GM23248 (cell line): ENCODE results near the gene HS3ST2. TPM values are rescaled to one million over a fixed set of nuclear protein-coding genes. Genes with fewer than 3 reads are reported as not detected.

Experiments
- DNase-seq: peaks from one replicate; pipeline ENCODE4 v3.0.0-alpha.2; 2015
- H2AFZ ChIP-seq: fragments of 200-600 bp; sonication (generic); 2 replicates; pipeline ENCODE4 v1.6.1; 2016; ENCODE audit warnings: antibody characterized with exemption
- H3F3A ChIP-seq: fragments of 200-600 bp; sonication (generic); 2 replicates; pipeline ENCODE4 v1.6.1; 2016; ENCODE audit warnings: mild to moderate bottlenecking, antibody characterized with exemption, mixed run types; ENCODE audit not compliant: insufficient read depth
- H3K27ac ChIP-seq: fragments of 200-600 bp; sonication (generic); 2 replicates; pipeline ENCODE4 v1.5.1; 2016; ENCODE audit warnings: mild to moderate bottlenecking
- H3K27me3 ChIP-seq: fragments of 200-600 bp; sonication (generic); replicated peaks from 2 replicates; pipeline ENCODE4 v1.6.1; 2016; ENCODE audit warnings: mild to moderate bottlenecking; ENCODE audit not compliant: insufficient read depth
- H3K36me3 ChIP-seq: fragments of 200-600 bp; sonication (generic); 2 replicates; pipeline ENCODE4 v1.6.1; 2016; ENCODE audit warnings: low read depth, mild to moderate bottlenecking
- H3K4me1 ChIP-seq: fragments of 200-600 bp; sonication (generic); 2 replicates; pipeline ENCODE4 v1.6.1; 2016; ENCODE audit warnings: mild to moderate bottlenecking; ENCODE audit not compliant: insufficient read depth
- H3K4me2 ChIP-seq: fragments of 200-600 bp; sonication (generic); one replicate; pipeline ENCODE4 v1.6.1; 2016; ENCODE audit warnings: mild to moderate bottlenecking; ENCODE audit not compliant: unreplicated experiment
- H3K4me3 ChIP-seq: fragments of 200-600 bp; sonication (generic); 2 replicates; pipeline ENCODE4 v1.5.1; 2016; ENCODE audit warnings: mild to moderate bottlenecking
- H3K79me2 ChIP-seq: fragments of 200-600 bp; sonication (generic); 2 replicates; pipeline ENCODE4 v1.6.1; 2016; ENCODE audit warnings: mild to moderate bottlenecking; ENCODE audit not compliant: insufficient read depth
- H3K9ac ChIP-seq: fragments of 200-600 bp; sonication (generic); 2 replicates; pipeline ENCODE4 v1.6.1; 2016; ENCODE audit warnings: mild to moderate bottlenecking
- H3K9me2 ChIP-seq: fragments of 200-600 bp; sonication (generic); 2 replicates; pipeline ENCODE4 v1.6.1; 2016; ENCODE audit warnings: mixed run types, mild to moderate bottlenecking, moderate library complexity; ENCODE audit not compliant: insufficient read depth
- H3K9me3 ChIP-seq: fragments of 200-600 bp; sonication (generic); one replicate; pipeline ENCODE4 v1.6.1; 2017; ENCODE audit warnings: low read depth
- H4K20me1 ChIP-seq: fragments of 200-600 bp; sonication (generic); 2 replicates; pipeline ENCODE4 v1.6.0; 2016; ENCODE audit not compliant: insufficient read depth
- EZH2 ChIP-seq: fragments of 200-600 bp; sonication (generic); IDR thresholded peaks from 2 replicates; pipeline ENCODE4 v1.6.1; 2018; ENCODE audit warnings: antibody characterized with exemption, mild to moderate bottlenecking; ENCODE audit not compliant: insufficient read depth, poor library complexity, severe bottlenecking
- EZH2phosphoT487 ChIP-seq: fragments of 200-600 bp; sonication (generic); IDR thresholded peaks from 2 replicates; pipeline ENCODE4 v1.6.1; 2018; ENCODE audit warnings: antibody characterized with exemption, moderate library complexity, mild to moderate bottlenecking, low read depth; ENCODE audit not compliant: insufficient read depth
- WGBS, 2 experiments: methylation state at CpG; one replicate each; pipeline ENCODE4 v1.1.6; 2015 to 2017; ENCODE audit warnings: low lambda C conversion rate in 2 of 2, low coverage in 1 of 2; ENCODE audit errors: missing lambda C conversion rate in 2 of 2; 5-methylcytosine and 5-hydroxymethylcytosine counted together
- in situ Hi-C: fragments of 300-500 bp; cut with MboI; formaldehyde crosslinking; loops from 2 replicates; pipeline ENCODE4 v1.15.0; 2020
- polyA plus RNA-seq: library from polyadenylated mRNA; unstranded; fragments of >200 nt; fragmentation: Nextera tagmentation; extraction: Ambion mirVana; gene quantifications from 2 replicates; pipeline ENCODE4 v1.2.1, GENCODE V29; 2016
- total RNA-seq: library from RNA; depleted of rRNA; stranded (reverse); fragments of >200 nt; shearing (Covaris generic); gene quantifications from 2 replicates; pipeline ENCODE4 v1.2.3, GENCODE V29; 2014

Gene HS3ST2
- total and polyA plus RNA-seq, 2 experiments from 2014 or later, result not detected

DNA sequence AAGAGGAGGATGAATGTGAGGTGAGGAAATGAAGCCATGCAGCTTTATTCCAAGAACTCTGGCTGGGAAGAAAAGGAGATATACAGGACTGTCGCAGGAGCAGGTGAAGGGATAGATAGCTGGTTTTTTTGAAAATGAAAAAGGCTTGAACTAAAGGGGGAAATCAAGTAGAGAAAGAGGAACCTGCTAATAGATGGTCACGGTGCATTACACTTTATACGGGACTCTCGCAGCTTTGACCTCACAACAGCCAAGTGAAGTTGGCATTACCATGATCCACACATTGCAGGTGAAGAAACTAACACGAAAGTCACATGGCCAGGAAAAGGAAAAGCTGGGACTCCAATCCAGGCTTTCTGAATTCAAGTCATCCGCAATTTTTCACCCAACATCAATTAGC lies 86.9 kb downstream of the HS3ST2 start:
- H3K36me3 ChIP-seq, result no peaks in the 10 kb centered on the region
- H3K9ac ChIP-seq, result no peak overlapping the region
- H3F3A ChIP-seq, result no peaks in the 10 kb centered on the region
- no peak overlapping the region for H3K27ac ChIP-seq
- no peak overlapping the region for H3K4me2 ChIP-seq
- H4K20me1 ChIP-seq, result no peaks in the 10 kb centered on the region
- H3K4me3 ChIP-seq, result no peak overlapping the region
- H2AFZ ChIP-seq, result no peak overlapping the region
- no peaks in the 10 kb centered on the region for H3K4me1 ChIP-seq
- H3K79me2 ChIP-seq, result no peaks in the 10 kb centered on the region
- WGBS, 2 experiments, result 74 to 80% methylated on average over 6 of the region's 6 CpGs
- in situ Hi-C loops, result no loop called here
- no peak for TF ChIP-seq EZH2phosphoT487
- TF ChIP-seq EZH2, result no peak
- DNase-seq, result no peak
- H3K27me3 ChIP-seq, result no peaks in the 10 kb centered on the region
- H3K9me2 ChIP-seq, result no peaks in the 10 kb centered on the region
- no peaks in the 10 kb centered on the region for H3K9me3 ChIP-seq

DNA sequence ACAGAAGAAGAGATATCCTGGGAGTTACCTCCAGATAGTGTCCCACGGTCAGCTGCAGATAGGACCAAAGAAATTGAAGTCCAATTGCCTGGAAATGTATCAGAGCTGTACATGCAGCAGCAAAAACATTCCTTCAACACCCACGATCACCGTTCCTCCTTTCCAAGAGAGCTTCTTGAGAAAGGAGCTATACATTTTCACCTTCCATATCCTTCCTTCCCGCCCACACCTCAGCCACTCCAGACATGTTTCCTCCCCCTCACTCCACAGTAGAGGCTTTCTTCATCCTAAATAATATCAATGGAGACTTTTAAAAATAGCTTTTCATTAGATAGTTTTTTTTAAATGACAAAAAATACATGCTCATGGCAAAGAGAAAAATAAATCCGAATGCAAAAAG lies 87.6 kb downstream of the HS3ST2 start:
- Histone ChIP-seq H3K4me3 (no peak overlapping the region), H3K9ac (no peak overlapping the region), H3K27ac (no peak overlapping the region), H3K36me3 (no peaks in the 10 kb centered on the region), H3K4me2 (no peak overlapping the region), H2AFZ (no peak overlapping the region), H3K9me3 (no peaks in the 10 kb centered on the region), H3K27me3 (no peaks in the 10 kb centered on the region), H3K9me2 (no peaks in the 10 kb centered on the region), H3F3A (no peaks in the 10 kb centered on the region), H4K20me1 (no peaks in the 10 kb centered on the region), H3K4me1 (no peaks in the 10 kb centered on the region), H3K79me2 (no peaks in the 10 kb centered on the region)
- no peak for TF ChIP-seq EZH2phosphoT487
- TF ChIP-seq EZH2, result no peak
- 47 to 53% methylated on average over 5 of the region's 5 CpGs for WGBS, 2 experiments
- in situ Hi-C loops, result no loop called here
- DNase-seq, result no peak

DNA sequence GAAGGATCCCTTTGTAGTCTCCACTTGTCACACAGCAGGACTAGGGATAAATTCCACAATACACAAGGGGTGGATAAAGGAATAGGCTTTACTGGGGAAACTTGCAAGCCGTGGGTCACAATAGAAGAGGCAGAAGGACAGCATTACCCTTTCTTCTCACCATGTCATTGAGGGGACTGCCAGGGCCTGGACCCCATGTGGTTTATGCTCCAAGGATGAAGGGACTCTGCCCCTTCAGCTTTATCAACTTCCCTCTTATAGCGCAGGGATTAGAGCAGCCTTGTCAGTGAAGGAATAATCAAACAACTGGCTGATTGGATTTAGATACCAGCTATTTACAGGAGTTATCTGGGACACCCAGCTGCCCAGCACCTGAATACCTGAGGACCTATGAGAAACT lies 89.8 kb downstream of the HS3ST2 start:
- Histone ChIP-seq H3K27me3 (no peaks in the 10 kb centered on the region), H3K27ac (no peak overlapping the region), H3F3A (no peaks in the 10 kb centered on the region), H3K4me1 (no peaks in the 10 kb centered on the region), H3K79me2 (no peaks in the 10 kb centered on the region), H3K4me3 (no peak overlapping the region), H3K9ac (no peak overlapping the region), H2AFZ (no peak overlapping the region), H3K4me2 (no peak overlapping the region), H4K20me1 (no peaks in the 10 kb centered on the region), H3K36me3 (no peaks in the 10 kb centered on the region), H3K9me3 (no peaks in the 10 kb centered on the region), H3K9me2 (no peaks in the 10 kb centered on the region)
- in situ Hi-C loops, result no loop called here
- WGBS, 2 experiments, result 43 to 49% methylated on average over 2 of the region's 2 CpGs
- no peak for DNase-seq
- no peak for TF ChIP-seq EZH2phosphoT487
- TF ChIP-seq EZH2, result no peak

DNA sequence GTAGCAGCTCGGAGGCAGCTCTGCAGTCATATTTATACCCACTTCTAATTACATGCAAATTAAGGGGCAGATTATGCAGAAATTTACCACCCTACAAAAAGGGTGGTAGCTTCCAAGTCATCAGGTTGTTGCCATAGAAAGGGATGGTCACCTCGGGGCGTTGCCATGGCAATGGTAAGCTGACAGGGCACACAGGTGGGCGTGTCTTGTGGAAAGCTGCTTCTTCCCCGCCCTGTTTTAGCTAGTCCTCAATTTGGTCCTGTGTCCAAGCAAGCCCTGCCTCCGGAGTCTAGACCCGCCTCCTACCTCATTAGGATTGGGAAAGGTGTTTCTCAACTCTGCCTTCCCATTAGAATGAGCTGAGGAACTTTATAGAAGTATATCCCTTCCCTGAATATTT lies 98.7 kb downstream of the HS3ST2 start:
- H4K20me1 ChIP-seq, result no peaks in the 10 kb centered on the region
- in situ Hi-C loops, result no loop called here
- H3K27ac ChIP-seq, result no peak overlapping the region
- H3K27me3 ChIP-seq, result no peaks in the 10 kb centered on the region
- H2AFZ ChIP-seq, result no peak overlapping the region
- no peaks in the 10 kb centered on the region for H3K4me1 ChIP-seq
- H3K79me2 ChIP-seq, result no peaks in the 10 kb centered on the region
- H3K4me3 ChIP-seq, result no peak overlapping the region
- WGBS, 2 experiments, result 47 to 54% methylated on average over 7 of the region's 7 CpGs
- no peaks in the 10 kb centered on the region for H3K9me2 ChIP-seq
- H3K4me2 ChIP-seq, result no peak overlapping the region
- DNase-seq, result no peak
- TF ChIP-seq EZH2phosphoT487 (no peak), EZH2 (no peak)
- no peaks in the 10 kb centered on the region for H3K9me3 ChIP-seq
- H3K36me3 ChIP-seq, result no peaks in the 10 kb centered on the region
- no peaks in the 10 kb centered on the region for H3F3A ChIP-seq
- no peak overlapping the region for H3K9ac ChIP-seq

DNA sequence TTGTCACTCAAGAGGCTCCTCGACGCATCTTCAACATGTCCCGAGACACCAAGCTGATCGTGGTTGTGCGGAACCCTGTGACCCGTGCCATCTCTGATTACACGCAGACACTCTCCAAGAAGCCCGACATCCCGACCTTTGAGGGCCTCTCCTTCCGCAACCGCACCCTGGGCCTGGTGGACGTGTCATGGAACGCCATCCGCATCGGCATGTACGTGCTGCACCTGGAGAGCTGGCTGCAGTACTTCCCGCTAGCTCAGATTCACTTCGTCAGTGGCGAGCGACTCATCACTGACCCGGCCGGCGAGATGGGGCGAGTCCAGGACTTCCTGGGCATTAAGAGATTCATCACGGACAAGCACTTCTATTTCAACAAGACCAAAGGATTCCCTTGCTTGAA lies 101.0 kb downstream of the HS3ST2 start:
- no peak for TF ChIP-seq EZH2phosphoT487
- no peak for TF ChIP-seq EZH2
- no peak overlapping the region for H3K4me3 ChIP-seq
- no peaks in the 10 kb centered on the region for H4K20me1 ChIP-seq
- H2AFZ ChIP-seq, result no peak overlapping the region
- H3F3A ChIP-seq, result no peaks in the 10 kb centered on the region
- in situ Hi-C loops, result no loop called here
- WGBS, 2 experiments, result 84 to 85% methylated on average over 25 of the region's 25 CpGs
- no peaks in the 10 kb centered on the region for H3K36me3 ChIP-seq
- H3K9me2 ChIP-seq, result no peaks in the 10 kb centered on the region
- no peaks in the 10 kb centered on the region for H3K9me3 ChIP-seq
- DNase-seq, result no peak
- no peak overlapping the region for H3K4me2 ChIP-seq
- no peak overlapping the region for H3K9ac ChIP-seq
- no peaks in the 10 kb centered on the region for H3K4me1 ChIP-seq
- H3K27me3 ChIP-seq, result no peaks in the 10 kb centered on the region
- H3K27ac ChIP-seq, result no peak overlapping the region
- H3K79me2 ChIP-seq, result no peaks in the 10 kb centered on the region
